ENCODE results near the gene STOML3.

DNA sequence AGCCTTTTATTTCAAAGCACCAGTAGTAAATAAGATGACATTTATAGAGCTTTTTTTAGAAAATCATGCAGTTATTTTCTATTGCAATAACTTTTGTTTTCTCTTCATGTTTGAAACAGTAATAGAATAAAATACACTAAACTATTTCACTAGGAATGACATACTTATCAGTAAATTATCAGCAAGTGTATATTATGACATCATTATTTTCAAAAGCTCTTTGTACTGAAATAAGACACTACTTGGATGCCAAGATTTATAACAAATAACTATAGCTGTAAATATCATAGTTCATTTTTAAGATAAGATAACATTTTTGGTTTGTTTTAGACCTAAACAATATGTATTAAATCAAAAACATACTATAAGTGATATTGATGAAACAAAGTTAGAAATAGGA, 56.8 kb downstream of the STOML3 start:
- TF ChIP-seq, protein P1, sequence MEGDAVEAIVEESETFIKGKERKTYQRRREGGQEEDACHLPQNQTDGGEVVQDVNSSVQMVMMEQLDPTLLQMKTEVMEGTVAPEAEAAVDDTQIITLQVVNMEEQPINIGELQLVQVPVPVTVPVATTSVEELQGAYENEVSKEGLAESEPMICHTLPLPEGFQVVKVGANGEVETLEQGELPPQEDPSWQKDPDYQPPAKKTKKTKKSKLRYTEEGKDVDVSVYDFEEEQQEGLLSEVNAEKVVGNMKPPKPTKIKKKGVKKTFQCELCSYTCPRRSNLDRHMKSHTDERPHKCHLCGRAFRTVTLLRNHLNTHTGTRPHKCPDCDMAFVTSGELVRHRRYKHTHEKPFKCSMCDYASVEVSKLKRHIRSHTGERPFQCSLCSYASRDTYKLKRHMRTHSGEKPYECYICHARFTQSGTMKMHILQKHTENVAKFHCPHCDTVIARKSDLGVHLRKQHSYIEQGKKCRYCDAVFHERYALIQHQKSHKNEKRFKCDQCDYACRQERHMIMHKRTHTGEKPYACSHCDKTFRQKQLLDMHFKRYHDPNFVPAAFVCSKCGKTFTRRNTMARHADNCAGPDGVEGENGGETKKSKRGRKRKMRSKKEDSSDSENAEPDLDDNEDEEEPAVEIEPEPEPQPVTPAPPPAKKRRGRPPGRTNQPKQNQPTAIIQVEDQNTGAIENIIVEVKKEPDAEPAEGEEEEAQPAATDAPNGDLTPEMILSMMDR (IDR thresholded peaks at IDR 0.05): no peak
- no peak for TF ChIP-seq POLR2A (IDR thresholded peaks at IDR 0.05)

Data from body of pancreas (tissue), 4 donors.